Measurements from ENCODE around the gene TMEM170A. TPM values are rescaled to one million over a fixed set of nuclear protein-coding genes. Genes with fewer than 3 reads are reported as not detected.

TMEM170A gene
- total and polyA plus RNA-seq, 7 donors, result 12.7 to 24.5 (median 15.9) TPM

DNA sequence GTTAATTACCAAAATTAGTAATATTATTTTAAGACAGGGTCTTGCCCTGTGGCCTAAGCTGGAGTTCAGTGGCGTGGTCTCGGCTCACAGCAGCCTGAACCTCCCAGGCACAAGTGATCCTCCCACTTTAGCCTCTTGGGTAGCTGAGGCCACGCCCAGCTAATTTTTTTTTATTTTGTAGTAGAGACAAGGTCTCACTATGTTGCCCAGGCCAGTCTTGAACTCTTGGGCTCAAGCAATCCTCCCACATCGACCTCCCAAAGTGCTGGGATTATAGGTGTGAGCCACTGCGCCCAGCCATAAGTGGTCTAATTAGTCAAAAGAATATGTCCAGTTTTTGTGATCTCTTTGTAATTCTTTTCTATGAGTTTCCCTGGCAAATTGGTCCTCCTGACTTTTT lies 19.2 kb downstream of the TMEM170A start:
- no peak overlapping the region for H3K4me3 ChIP-seq
- no peaks in the 10 kb centered on the region for H3K4me1 ChIP-seq
- DNase-seq, result no peak
- TF ChIP-seq CTCF (IDR thresholded peaks at IDR 0.05) (no peak), POLR2AphosphoS5 (IDR thresholded peaks at IDR 0.05) (no peak), POLR2A (IDR thresholded peaks at IDR 0.05) (no peak), EP300 (IDR thresholded peaks at IDR 0.05) (no peak)
- H3K9me3 ChIP-seq, result no peaks in the 10 kb centered on the region
- 73 to 87% methylated on average over 5 of the region's 5 CpGs for WGBS, 2 donors
- H3K27ac ChIP-seq, result no peak overlapping the region
- intact Hi-C loops (cut with DNase I), result no loop called here
- H3K36me3 ChIP-seq, result peaks cover 0 to 31% (median 5%) of the 10 kb centered on the region in 4 donors
- H3K27me3 ChIP-seq, result no peaks in the 10 kb centered on the region

DNA sequence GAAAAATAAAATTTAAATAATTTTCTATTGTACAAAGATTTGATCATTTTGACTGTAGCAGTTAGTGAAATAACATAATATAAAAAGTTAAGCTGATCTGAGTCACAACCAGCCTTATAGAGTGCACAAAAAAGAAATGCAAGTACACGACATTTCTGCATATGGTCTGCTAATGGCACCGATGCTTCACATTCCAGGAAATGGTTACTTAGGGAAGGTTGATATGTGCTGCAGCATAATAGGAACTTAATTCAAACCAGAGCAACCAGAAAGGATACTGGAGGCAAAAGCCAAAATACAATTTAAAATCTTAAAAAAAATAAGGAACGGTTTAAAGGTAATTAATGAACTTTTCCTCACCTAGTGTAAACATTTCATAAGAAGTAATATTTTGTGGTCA lies 21.2 kb downstream of the TMEM170A start:
- DNase-seq, result no peak
- 87 to 89% methylated on average over 3 of the region's 3 CpGs for WGBS, 2 donors
- peaks cover 0 to 20% (median 4%) of the 10 kb centered on the region in 4 donors for H3K36me3 ChIP-seq

DNA sequence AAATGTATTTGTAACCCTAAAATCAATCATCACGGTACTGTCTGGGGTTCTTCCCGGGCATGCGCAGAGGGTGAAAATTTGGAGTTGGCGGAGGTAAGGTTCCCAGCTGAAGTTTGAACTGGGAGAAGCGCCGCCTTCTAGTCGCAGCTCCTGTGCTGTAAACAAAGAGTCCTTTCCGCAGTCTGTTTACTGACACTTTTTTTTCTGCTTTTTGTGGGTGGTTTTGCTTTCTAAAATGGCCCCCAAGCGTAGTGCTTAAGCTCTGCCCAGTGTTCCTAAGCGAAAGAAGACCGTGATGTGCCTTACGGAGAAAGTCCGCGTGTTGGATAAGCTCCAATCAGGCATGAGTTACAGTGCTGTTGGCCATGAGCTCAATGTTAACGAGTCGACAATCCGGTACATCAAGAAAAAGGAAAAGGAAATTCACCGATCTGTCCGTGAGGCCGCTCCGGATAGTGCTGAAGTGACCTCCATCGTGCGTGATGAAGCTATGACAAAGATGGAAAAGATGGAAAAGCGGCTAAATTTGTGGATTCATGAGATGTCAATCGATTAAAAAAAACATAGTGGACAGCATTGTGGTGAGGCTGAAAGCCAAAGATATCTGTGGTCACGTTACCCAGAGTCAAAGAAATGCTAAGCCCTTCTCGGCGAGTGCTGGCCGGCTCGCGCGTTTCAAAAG lies 30.6 kb downstream of the TMEM170A start:
- H3K9me3 ChIP-seq, result no peaks in the 10 kb centered on the region
- peak overlapping the region; percentile 75 to 92 (median 84) for H3K4me3 ChIP-seq
- DNase-seq, result peak; percentile 92
- no peaks in the 10 kb centered on the region for H3K27me3 ChIP-seq
- WGBS, 2 donors, result 2 to 4% methylated on average over 32 of the region's 32 CpGs
- H3K4me1 ChIP-seq, result peaks cover 0 to 17% (median 11%) of the 10 kb centered on the region in 4 donors
- no peaks in the 10 kb centered on the region for H3K36me3 ChIP-seq
- intact Hi-C loops (cut with DNase I), result loop anchor here (1.0 to 5.0 kb wide), 3 partner anchors 30 to 323 kb away; partner anchors contain the start of genes TMEM170A and TMEM231
- peak overlapping the region; percentile 95 to 98 (median 96) for H3K27ac ChIP-seq
- no peak for TF ChIP-seq EP300 (IDR thresholded peaks at IDR 0.05)
- peak; percentile 16 to 63 (median 53) for TF ChIP-seq POLR2AphosphoS5 (IDR thresholded peaks at IDR 0.05)

More for the DNA sequence above, 21.2 kb downstream of the TMEM170A start:
- no peak overlapping the region for H3K4me3 ChIP-seq
- TF ChIP-seq POLR2A (IDR thresholded peaks at IDR 0.05) (no peak), EP300 (IDR thresholded peaks at IDR 0.05) (no peak), CTCF (IDR thresholded peaks at IDR 0.05) (no peak), POLR2AphosphoS5 (IDR thresholded peaks at IDR 0.05) (no peak)
- H3K4me1 ChIP-seq, result no peaks in the 10 kb centered on the region
- H3K9me3 ChIP-seq, result no peaks in the 10 kb centered on the region
- intact Hi-C loops (cut with DNase I), result no loop called here
- no peaks in the 10 kb centered on the region for H3K27me3 ChIP-seq
- no peak overlapping the region for H3K27ac ChIP-seq

DNA sequence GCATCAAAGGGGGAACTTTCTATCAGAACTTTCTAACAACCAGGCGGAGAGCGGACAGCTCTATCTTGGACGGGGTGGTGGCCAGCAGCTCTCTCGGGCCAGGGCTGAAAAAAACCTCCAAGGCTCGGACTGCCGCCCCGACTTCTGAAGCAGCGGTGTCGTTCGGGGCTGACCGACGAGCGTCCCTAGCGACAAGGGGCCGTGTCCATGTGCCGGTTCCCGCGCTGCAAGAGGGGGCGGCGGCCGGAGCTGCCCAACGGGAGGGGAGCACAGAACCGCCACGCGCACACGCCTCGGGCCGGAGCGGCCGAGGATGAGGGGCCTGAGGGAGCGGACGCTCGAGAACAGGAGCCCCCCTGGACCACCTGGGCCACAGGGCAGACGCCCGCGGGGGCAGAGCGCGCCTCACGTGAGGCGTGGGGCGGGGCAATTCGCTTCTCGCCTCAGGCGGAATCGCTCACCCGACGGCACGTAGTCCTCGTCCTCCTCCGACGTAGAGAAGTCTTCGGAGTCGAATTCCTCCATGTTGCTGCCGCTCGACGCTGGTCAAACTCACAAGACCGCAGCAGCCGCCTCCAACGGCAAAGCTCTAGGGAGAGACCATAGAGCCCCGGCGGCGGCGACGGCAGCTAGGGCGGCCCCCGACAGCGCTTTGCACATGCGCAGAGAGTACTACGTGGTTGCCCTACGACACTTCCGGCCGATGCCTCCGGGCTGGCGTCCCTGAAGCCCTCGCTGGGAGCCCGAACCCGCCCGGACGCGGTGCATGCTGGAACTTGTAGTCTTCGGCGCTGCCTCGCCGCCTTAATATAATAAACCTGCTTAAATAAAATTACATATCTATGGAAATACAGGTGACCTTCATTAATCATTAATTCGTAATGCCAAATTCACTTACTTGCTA lies 31.4 kb downstream of the TMEM170A start, which contains the start of gene CFDP1:
CFDP1 (minus strand) TSS at position 676 of the 904 bp plus-strand sequence; CDS start at position 525, 151 bp downstream.
- peak; percentile 98 for DNase-seq

More for the DNA sequence above, 31.4 kb downstream of the TMEM170A start, which contains the start of gene CFDP1:
- 1% methylated on average over 85 of the region's 85 CpGs for WGBS, 2 donors
- H3K4me3 ChIP-seq, result peak within 1 kb of the TSS; percentile 75 to 92 (median 84)
- intact Hi-C loops (cut with DNase I), result loop anchor here (1.0 to 5.0 kb wide), 2 partner anchors 124 to 322 kb away; partner anchors contain the start of gene TMEM231
- no peaks in the 10 kb centered on the region for H3K9me3 ChIP-seq
- no peaks in the 10 kb centered on the region for H3K36me3 ChIP-seq
- H3K27me3 ChIP-seq, result no peaks in the 10 kb centered on the region
- H3K4me1 ChIP-seq, result peaks cover 0 to 17% (median 11%) of the 10 kb centered on the region in 4 donors
- TF ChIP-seq EP300 (IDR thresholded peaks at IDR 0.05) (no peak), POLR2AphosphoS5 (IDR thresholded peaks at IDR 0.05) (peak; percentile 80 to 90 (median 87)), POLR2A (IDR thresholded peaks at IDR 0.05) (peak; percentile 55 to 64), CTCF (IDR thresholded peaks at IDR 0.05) (no peak)
- peak within 1 kb of the TSS; percentile 95 to 98 (median 96) for H3K27ac ChIP-seq
